SU-DHL-6 (cell line): ENCODE results near the gene TRIM10.

ENCODE experiments used
- CTCF ChIP-seq: fragments of 200-600 bp; sonication (generic); IDR thresholded peaks from one replicate; pipeline ENCODE4 v1.5.1; 2017; ENCODE audit warnings: antibody characterized with exemption, mild to moderate bottlenecking, low read length, moderate library complexity; ENCODE audit not compliant: insufficient read depth, poor library complexity, severe bottlenecking
- EZH2phosphoT487 ChIP-seq: fragments of 200-600 bp; sonication (generic), shearing (Covaris generic); conservative IDR thresholded peaks from 2 replicates; pipeline ENCODE4 v1.6.1; 2018; ENCODE audit warnings: mild to moderate bottlenecking, antibody characterized with exemption, low read length, moderate library complexity, mixed read lengths

- TF ChIP-seq CTCF (no peak), EZH2phosphoT487 (no peak)
Observed at GRCh38 chr6:30145818-30146217, 15.2 kb downstream of the TRIM10 start.
